ENCODE results near the gene FSTL1.

DNA sequence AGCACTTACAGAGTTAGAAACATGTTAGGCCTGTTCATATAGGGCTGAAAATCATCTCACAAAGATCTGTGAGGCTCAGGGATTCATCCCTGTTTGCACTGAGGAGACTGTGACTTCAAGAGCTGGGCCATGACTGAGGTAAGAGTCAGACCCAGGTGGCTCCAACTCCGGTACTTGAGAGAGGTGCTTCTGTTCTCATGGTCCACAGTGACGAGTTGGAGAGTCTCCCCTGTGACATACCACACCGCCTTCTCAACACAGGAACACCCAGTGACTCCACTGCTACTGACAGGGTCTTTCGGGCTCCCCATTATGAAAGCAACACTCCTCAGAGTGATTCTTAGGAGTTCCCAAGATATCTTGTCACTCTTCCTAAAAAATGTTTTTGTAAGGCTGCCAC lies 27.4 kb downstream of the FSTL1 start:
- TF ChIP-seq, protein P1, sequence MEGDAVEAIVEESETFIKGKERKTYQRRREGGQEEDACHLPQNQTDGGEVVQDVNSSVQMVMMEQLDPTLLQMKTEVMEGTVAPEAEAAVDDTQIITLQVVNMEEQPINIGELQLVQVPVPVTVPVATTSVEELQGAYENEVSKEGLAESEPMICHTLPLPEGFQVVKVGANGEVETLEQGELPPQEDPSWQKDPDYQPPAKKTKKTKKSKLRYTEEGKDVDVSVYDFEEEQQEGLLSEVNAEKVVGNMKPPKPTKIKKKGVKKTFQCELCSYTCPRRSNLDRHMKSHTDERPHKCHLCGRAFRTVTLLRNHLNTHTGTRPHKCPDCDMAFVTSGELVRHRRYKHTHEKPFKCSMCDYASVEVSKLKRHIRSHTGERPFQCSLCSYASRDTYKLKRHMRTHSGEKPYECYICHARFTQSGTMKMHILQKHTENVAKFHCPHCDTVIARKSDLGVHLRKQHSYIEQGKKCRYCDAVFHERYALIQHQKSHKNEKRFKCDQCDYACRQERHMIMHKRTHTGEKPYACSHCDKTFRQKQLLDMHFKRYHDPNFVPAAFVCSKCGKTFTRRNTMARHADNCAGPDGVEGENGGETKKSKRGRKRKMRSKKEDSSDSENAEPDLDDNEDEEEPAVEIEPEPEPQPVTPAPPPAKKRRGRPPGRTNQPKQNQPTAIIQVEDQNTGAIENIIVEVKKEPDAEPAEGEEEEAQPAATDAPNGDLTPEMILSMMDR (tag by site-specific recombination; IDR thresholded peaks at IDR 0.05) = no peak
- no peak for TF ChIP-seq ZNF792 (tag by site-specific recombination; IDR thresholded peaks at IDR 0.05)
